Astrocyte of the cerebellum (primary cell): ENCODE data around the gene SLCO4A1.
A peak's percentile ranks its signal among the peaks of the same experiment; 100 is the strongest.

Experiments used
- DNase-seq: peaks from one replicate; pipeline ENCODE4 v3.0.0-alpha.2; 2011; ENCODE audit warnings: low read depth
- H3K4me3 ChIP-seq: 2 replicates; pipeline ENCODE4 v1.5.1; 2011; ENCODE audit warnings: mild to moderate bottlenecking, low read depth, low read length, moderate library complexity
- CTCF ChIP-seq: IDR thresholded peaks from 2 replicates; pipeline ENCODE4 v1.5.1; 2012; ENCODE audit warnings: low read length, low read depth, moderate library complexity, mild to moderate bottlenecking; ENCODE audit errors: missing control alignments
- in situ Hi-C: cut with HindIII; loops from 2 replicates; pipeline ENCODE4 v1.10.0; 2017; ENCODE audit warnings: low sequenced_read_pairs

The SLCO4A1 gene

DNA sequence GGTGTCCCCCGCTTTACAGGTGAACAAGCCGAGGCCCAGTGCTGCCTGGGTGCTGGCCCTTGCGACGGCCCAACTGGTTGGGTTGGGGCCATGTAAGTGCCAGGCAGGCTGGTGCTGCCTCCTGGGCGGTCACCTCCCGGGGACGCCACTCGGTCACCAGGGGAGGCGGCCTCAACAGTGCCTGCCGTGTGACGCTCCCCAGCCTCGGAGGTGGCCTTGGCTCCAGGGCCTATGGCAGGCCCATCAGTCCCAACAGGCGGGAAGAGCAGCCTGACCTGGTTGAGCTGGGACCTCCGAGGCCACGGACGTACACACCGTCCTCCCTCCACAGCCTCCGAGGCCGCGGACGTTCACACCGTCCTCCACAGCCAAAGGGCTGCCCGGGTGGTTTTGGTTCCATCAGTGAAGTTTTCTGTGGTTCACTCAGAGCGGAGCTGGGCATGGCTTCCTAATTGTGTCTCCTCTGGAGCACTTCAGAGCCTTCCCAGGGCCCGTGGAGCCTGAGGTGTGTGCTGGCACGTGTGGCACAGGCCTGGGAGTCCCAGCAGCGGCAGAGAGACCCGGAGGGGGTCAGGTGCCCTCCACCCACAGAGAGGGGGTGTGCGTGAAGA, 19.3 kb upstream of the SLCO4A1 start:
- DNase-seq: no peak
- no peak overlapping the region for H3K4me3 ChIP-seq
- TF ChIP-seq CTCF: no peak
- in situ Hi-C loops: loop anchor here (5.0 kb wide), 1 partner anchor 81 kb away; no protein-coding TSS in a partner anchor

- H3K4me3 ChIP-seq: no peak overlapping the region
- in situ Hi-C loops: loop anchor here (5.0 kb wide), 1 partner anchor 81 kb away; no protein-coding TSS in a partner anchor
- peak; percentile 23 for DNase-seq
- no peak for TF ChIP-seq CTCF
Observed at GRCh38 chr20:62623488-62624324, 18.6 kb upstream of the SLCO4A1 start.

- no peak for DNase-seq
- TF ChIP-seq CTCF: no peak
- no peak overlapping the region for H3K4me3 ChIP-seq
- in situ Hi-C loops: loop anchor here (5.0 kb wide), 1 partner anchor 82 kb away; no protein-coding TSS in a partner anchor
Observed at GRCh38 chr20:62624325-62624690, 18.0 kb upstream of the SLCO4A1 start.

GRCh38 chr20:62624719-62625453, 17.4 kb upstream of the SLCO4A1 start:
- H3K4me3 ChIP-seq: no peak overlapping the region
- in situ Hi-C loops: loop anchor here (5.0 kb wide), 1 partner anchor 83 kb away; no protein-coding TSS in a partner anchor
- no peak for TF ChIP-seq CTCF
- DNase-seq: no peak

DNA sequence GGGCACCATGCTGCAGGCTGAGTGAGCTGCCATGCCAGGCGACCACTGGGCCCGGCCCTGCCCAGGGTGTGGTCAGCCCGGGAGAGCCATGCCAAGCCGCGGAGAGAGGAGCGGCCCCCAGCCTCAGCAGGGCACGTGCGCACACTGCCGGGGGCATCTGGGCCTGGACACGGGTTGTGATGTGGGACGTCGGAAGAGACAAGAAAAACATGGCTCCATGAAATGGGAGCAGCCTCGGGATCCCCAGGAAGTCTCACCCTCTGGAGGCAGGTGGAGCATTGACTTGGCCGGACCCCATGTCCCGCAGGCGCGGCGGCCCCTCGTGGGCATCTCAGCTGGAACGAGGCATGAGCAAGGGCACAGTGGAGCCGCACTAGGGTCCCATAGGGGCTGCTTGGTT, 16.8 kb upstream of the SLCO4A1 start:
- in situ Hi-C loops: no loop called here

More for the DNA sequence above, 16.8 kb upstream of the SLCO4A1 start:
- no peak for DNase-seq
- TF ChIP-seq CTCF: no peak
- H3K4me3 ChIP-seq: no peak overlapping the region
